Activated T-cell treated with anti-CD3 and anti-CD28 coated beads for 24 hours (primary cell): ENCODE measurements around the gene ZNF317.
A peak's percentile ranks its signal among the peaks of the same experiment; 100 is the strongest.

Source experiments
- DNase-seq: peaks from one replicate; pipeline ENCODE4 v3.0.0-alpha.2; 2020; ENCODE audit warnings: low read depth

The ZNF317 gene

GRCh38 chr19:9140159-9140874, at the start of gene ZNF317:
TSS of gene ZNF317 (plus strand) at chr19:9140397. CDS start at chr19:9156017, 15,620 bp downstream.
- DNase-seq, result peak; percentile 87

GRCh38 chr19:9107375-9107774, 32.8 kb upstream of the ZNF317 start, which contains the start of gene OR7G2:
TSS of gene OR7G2 (minus strand) at chr19:9107475. CDS start at chr19:9103243, 4,232 bp downstream.
- DNase-seq, result no peak

- no peak for DNase-seq
Observed at GRCh38 chr19:9109959-9110358, 30.2 kb upstream of the ZNF317 start.

- DNase-seq, result no peak
Observed at GRCh38 chr19:9115307-9115813, 24.8 kb upstream of the ZNF317 start, which contains the start of gene OR7G1. TSS of gene OR7G1 (minus strand) at chr19:9115763. CDS start at chr19:9115763, 0 bp downstream.

- DNase-seq, result no peak
Observed at GRCh38 chr19:9116547-9116946, 23.6 kb upstream of the ZNF317 start.

GRCh38 chr19:9126900-9127405, 13.2 kb upstream of the ZNF317 start, which contains the start of gene OR7G3:
TSS of gene OR7G3 (minus strand) at chr19:9126950. CDS start at chr19:9126950, 0 bp downstream.
- DNase-seq, result no peak

GRCh38 chr19:9128171-9128570, 12.0 kb upstream of the ZNF317 start:
- DNase-seq, result no peak

GRCh38 chr19:9130965-9131364, 9.2 kb upstream of the ZNF317 start:
- DNase-seq, result no peak

GRCh38 chr19:9132422-9132821, 7.8 kb upstream of the ZNF317 start:
- no peak for DNase-seq

GRCh38 chr19:9139609-9140158, 513 bp upstream of the ZNF317 start:
- DNase-seq, result no peak

- no peak for DNase-seq
Observed at GRCh38 chr19:9144920-9145319, 4.7 kb downstream of the ZNF317 start.

GRCh38 chr19:9146882-9147281, 6.7 kb downstream of the ZNF317 start:
- DNase-seq, result no peak

GRCh38 chr19:9148697-9149096, 8.5 kb downstream of the ZNF317 start:
- no peak for DNase-seq

- DNase-seq, result no peak
Observed at GRCh38 chr19:9149997-9150396, 9.8 kb downstream of the ZNF317 start.

GRCh38 chr19:9150650-9151049, 10.5 kb downstream of the ZNF317 start:
- no peak for DNase-seq

GRCh38 chr19:9151367-9151766, 11.2 kb downstream of the ZNF317 start:
- DNase-seq, result no peak

GRCh38 chr19:9155591-9155990, 15.4 kb downstream of the ZNF317 start:
- no peak for DNase-seq

GRCh38 chr19:9156304-9156703, 16.1 kb downstream of the ZNF317 start:
- DNase-seq, result no peak

- no peak for DNase-seq
Observed at GRCh38 chr19:9159891-9160290, 19.7 kb downstream of the ZNF317 start.

GRCh38 chr19:9161427-9161826, 21.2 kb downstream of the ZNF317 start:
- DNase-seq, result no peak

GRCh38 chr19:9165261-9165660, 25.1 kb downstream of the ZNF317 start:
- DNase-seq, result no peak

- DNase-seq, result no peak
Observed at GRCh38 chr19:9166846-9167245, 26.6 kb downstream of the ZNF317 start.

GRCh38 chr19:9171393-9171991, 31.3 kb downstream of the ZNF317 start:
- no peak for DNase-seq
